Psoas muscle (tissue), 8 donors: ENCODE measurements around the gene ESYT1. TPM values are rescaled to one million over a fixed set of nuclear protein-coding genes. Genes with fewer than 3 reads are reported as not detected.

Experiments used
- ATAC-seq, 4 donors: fragments of 200-7000 bp; cut with Tn5 transposase; one replicate each; pipeline ENCODE4 v1.9.1; 2020; ENCODE audit warnings: moderate library complexity in 3 of 4, mild to moderate bottlenecking in 2 of 4
- DNase-seq, 2 donors: peaks; one replicate each; pipeline ENCODE4 v3.0.0-alpha.2; 2020
- H3K27ac ChIP-seq: fragments of 200-600 bp; one replicate; pipeline ENCODE4 v1.8.0; 2022
- H3K27me3 ChIP-seq, 3 donors: fragments of 200-600 bp in 1 of 3; one replicate each; pipeline versions ENCODE4 v1.6.1 to v1.8.0; 2013 to 2022; ENCODE audit warnings: low read length in 2 of 3, mild to moderate bottlenecking in 2 of 3, moderate library complexity in 1 of 3; ENCODE audit not compliant: insufficient read depth in 3 of 3
- H3K36me3 ChIP-seq, 2 donors: fragments of 200-600 bp in 1 of 2; one replicate each; pipeline versions ENCODE4 v1.6.1 to v1.8.0; 2013 to 2022; ENCODE audit warnings: low read depth in 1 of 2, mild to moderate bottlenecking in 1 of 2, moderate library complexity in 1 of 2; ENCODE audit not compliant: insufficient read depth in 1 of 2
- H3K4me1 ChIP-seq: fragments of 200-600 bp; one replicate; pipeline ENCODE4 v1.8.0; 2022
- H3K4me3 ChIP-seq: fragments of 200-600 bp; one replicate; pipeline ENCODE4 v1.8.0; 2022; ENCODE audit warnings: mild to moderate bottlenecking
- H3K9me3 ChIP-seq: fragments of 200-600 bp; one replicate; pipeline ENCODE4 v1.8.0; 2022
- CTCF ChIP-seq: fragments of 200-600 bp; IDR thresholded peaks from one replicate; pipeline ENCODE4 v1.8.0; 2022; ENCODE audit warnings: antibody characterized with exemption
- WGBS, 3 donors: extraction: QIAGEN DNeasy Blood & Tissue Kit; methylation state at CpG; one replicate each; pipeline versions ENCODE4 v1.1.6 to v1.1.7; 2013; 5-methylcytosine and 5-hydroxymethylcytosine counted together
- intact Hi-C, 2 donors: fragments of 100-400 bp; cut with DNase I; formaldehyde crosslinking; loops; one replicate each; pipeline versions ENCODE4 v1.11.0 to v1.14.2; 2022
- polyA plus RNA-seq, 3 donors: library from polyadenylated mRNA; stranded (reverse); fragments of 200-250 nt; gene quantifications; one replicate each; pipeline ENCODE4 v1.2.3, GENCODE V29; 2013
- total RNA-seq, 4 donors: library from RNA; stranded (reverse); fragmentation: NEBNext Ultra II Directional in 2 of 4; extraction: Animal tissue kit (Norgen Biotek cat#: 25700) in 2 of 4; gene quantifications; one replicate each; pipeline versions ENCODE4 v1.2.1 to v1.2.4, GENCODE V29; 2021 to 2023
- donor health status: healthy with polysubstance abuse.
- donor health status: DM: no; HTN: no; CAD: no; lungs with moderate emphysema.
- donor health status: Bipolar disorder and iron deficiency.
- donor health status: healthy.
- donor health status: DM: yes; HTN: yes; CAD: no.
- donor health status: DM: no; HTN: no; CAD: no.
- donor health status: DM: no; HTN: no; CAD: no.
- donor health status: DM: yes; HTN: yes; CAD: no.

The ESYT1 gene
- total and polyA plus RNA-seq, 7 donors = 20.2 to 57.4 (median 40.6) TPM

GRCh38 chr12:56103066-56103711, 24.9 kb upstream of the ESYT1 start:
- no peak for TF ChIP-seq CTCF
- Histone ChIP-seq H3K36me3 (peaks cover 15 to 23% of the 10 kb centered on the region in 2 donors), H3K4me1 (peaks cover 20% of the 10 kb centered on the region), H3K9me3 (no peaks in the 10 kb centered on the region), H3K27ac (peak overlapping the region; percentile 89), H3K4me3 (peak overlapping the region; percentile 93), H3K27me3 (no peaks in the 10 kb centered on the region)
- 38 to 53% (median 51%) methylated on average over 6 of the region's 6 CpGs for WGBS, 3 donors
- ATAC-seq (no peak), DNase-seq (no peak)
- intact Hi-C loops = loop anchor here (5.0 to 10.0 kb wide), 3 partner anchors 56 to 108 kb away; partner anchors contain the start of gene SUOX (in 1 of the 2)

DNA sequence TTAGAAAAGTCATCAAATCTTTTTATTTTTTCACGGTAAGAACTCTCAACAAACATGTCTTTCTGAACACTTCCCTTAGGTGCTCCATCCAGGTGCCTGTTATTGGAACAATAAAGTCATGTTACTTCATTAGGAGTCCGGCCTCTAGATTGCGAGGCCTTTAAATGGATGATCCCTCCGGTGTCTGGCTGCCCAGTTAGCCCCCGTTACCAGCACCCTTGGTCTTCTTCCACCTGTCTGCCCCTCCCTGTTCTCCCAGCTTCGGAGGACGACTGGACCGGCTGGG, 24.3 kb upstream of the ESYT1 start:
- Histone ChIP-seq H3K4me1 (peaks cover 20% of the 10 kb centered on the region), H3K4me3 (peak overlapping the region; percentile 93), H3K27me3 (no peaks in the 10 kb centered on the region), H3K36me3 (peaks cover 18 to 29% of the 10 kb centered on the region in 2 donors), H3K9me3 (no peaks in the 10 kb centered on the region), H3K27ac (peak overlapping the region; percentile 89)
- TF ChIP-seq CTCF = no peak
- no peak for DNase-seq
- 0 to 3% (median 1%) methylated on average over 8 of the region's 8 CpGs for WGBS, 3 donors
- no peak for ATAC-seq
- intact Hi-C loops = loop anchor here (2.0 to 10.0 kb wide), 4 partner anchors 56 to 109 kb away; partner anchors contain the start of gene SUOX (in 1 of the 2)

- ATAC-seq = peak; percentile 96 to 98 (median 97)
- WGBS, 3 donors = 0 to 1% (median 1%) methylated on average over 52 to 60 of the region's 60 CpGs
- Histone ChIP-seq H3K4me1 (peaks cover 20% of the 10 kb centered on the region), H3K9me3 (no peaks in the 10 kb centered on the region), H3K27me3 (no peaks in the 10 kb centered on the region), H3K27ac (peak within 1 kb of the TSS; percentile 89), H3K4me3 (peak within 1 kb of the TSS; percentile 93), H3K36me3 (peaks cover 18 to 34% of the 10 kb centered on the region in 2 donors)
- intact Hi-C loops = loop anchor here (2.0 to 10.0 kb wide), 4 partner anchors 57 to 109 kb away; partner anchors contain the start of gene SUOX (in 1 of the 2)
- DNase-seq = peak; percentile 98 to 99
- TF ChIP-seq CTCF = no peak
Observed at GRCh38 chr12:56104109-56104814, 23.8 kb upstream of the ESYT1 start, which contains the start of gene PA2G4. TSS of gene PA2G4 (plus strand) at chr12:56104559. CDS start at chr12:56104738, 179 bp downstream.

DNA sequence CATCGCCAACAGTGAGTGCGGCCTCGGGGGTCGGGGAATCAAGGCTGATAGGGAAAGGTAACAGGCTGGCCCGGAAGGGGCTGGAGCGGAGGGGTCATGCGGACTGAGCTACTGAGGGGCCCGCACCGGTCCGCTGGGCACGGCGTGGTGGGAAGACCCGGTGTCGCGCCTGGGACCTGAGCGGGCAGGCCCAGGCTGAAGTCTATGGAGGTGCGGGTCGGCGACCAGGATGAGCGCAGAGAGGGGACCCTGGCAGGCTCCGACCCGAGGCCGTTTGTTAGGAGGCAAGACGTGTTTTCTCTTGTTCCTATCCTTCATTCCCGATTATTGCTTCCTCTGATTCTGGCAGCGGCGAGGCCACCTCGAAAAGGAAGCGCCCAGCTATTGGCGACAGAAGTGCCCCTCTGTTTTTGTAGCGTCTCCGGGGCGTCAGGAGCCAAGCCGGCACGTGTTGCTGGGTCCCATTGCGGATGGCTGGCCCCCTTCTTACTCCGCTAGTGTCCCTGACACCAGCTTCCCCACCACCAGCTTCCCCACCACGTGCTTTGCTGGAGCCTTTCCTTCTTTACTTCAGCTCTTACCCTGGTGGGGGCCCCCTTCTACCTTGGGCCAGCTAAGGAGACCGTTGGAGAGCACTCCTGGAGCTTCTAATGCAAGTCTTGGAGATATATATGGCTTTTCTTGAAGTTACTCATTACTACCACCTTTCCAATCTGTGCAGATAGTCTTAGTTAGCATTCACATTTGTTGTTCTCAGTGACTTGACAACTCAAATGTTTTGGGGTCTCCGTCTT, 23.1 kb upstream of the ESYT1 start:
- H3K27ac ChIP-seq = peak overlapping the region; percentile 89
- H3K36me3 ChIP-seq = peaks cover 23 to 41% of the 10 kb centered on the region in 2 donors
- no peak for TF ChIP-seq CTCF
- ATAC-seq = peak; percentile 30 to 59 (median 40)
- intact Hi-C loops = loop anchor here (2.0 to 10.0 kb wide), 4 partner anchors 58 to 110 kb away; partner anchors contain the start of gene SUOX (in 1 of the 2)
- WGBS, 3 donors = 1 to 2% (median 1%) methylated on average over 33 to 40 of the region's 40 CpGs
- H3K27me3 ChIP-seq = no peaks in the 10 kb centered on the region
- H3K4me1 ChIP-seq = peaks cover 20% of the 10 kb centered on the region
- DNase-seq = peak; percentile 21 to 56
- H3K4me3 ChIP-seq = peak overlapping the region; percentile 93
- no peaks in the 10 kb centered on the region for H3K9me3 ChIP-seq
